NCI-H2107 (cell line): Measurements from ENCODE around the gene VDAC2.

Experiments used
- DNase-seq: peaks from one replicate; lab custom pipeline; 2025; lab: John Stamatoyannopoulos, UW

VDAC2 gene

GRCh38 chr10:75253281-75254220 is 43.0 kb downstream of the VDAC2 start:
- DNase-seq, result no peak

- DNase-seq, result no peak
Measured at GRCh38 chr10:75254739-75255138, 44.1 kb downstream of the VDAC2 start.

DNA sequence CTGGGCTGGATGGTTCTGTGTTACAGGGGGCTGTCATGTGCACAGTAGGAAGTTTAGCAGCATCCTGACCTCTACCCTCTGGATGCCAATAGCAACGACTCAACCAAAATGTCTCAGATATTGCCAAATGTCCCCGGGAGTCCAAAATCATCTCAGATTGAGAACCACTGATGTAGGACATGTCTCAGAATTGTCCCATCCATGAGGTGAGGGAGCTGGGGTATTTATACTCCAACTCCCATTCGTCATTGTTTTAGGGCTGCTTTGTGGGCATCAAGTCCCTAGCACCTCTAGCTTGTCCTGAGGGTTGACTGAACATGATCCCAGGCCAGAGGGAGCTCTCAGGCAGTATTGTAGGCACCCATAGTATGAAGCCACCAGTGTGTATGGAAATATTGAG is 50.4 kb downstream of the VDAC2 start:
- no peak for DNase-seq

DNA sequence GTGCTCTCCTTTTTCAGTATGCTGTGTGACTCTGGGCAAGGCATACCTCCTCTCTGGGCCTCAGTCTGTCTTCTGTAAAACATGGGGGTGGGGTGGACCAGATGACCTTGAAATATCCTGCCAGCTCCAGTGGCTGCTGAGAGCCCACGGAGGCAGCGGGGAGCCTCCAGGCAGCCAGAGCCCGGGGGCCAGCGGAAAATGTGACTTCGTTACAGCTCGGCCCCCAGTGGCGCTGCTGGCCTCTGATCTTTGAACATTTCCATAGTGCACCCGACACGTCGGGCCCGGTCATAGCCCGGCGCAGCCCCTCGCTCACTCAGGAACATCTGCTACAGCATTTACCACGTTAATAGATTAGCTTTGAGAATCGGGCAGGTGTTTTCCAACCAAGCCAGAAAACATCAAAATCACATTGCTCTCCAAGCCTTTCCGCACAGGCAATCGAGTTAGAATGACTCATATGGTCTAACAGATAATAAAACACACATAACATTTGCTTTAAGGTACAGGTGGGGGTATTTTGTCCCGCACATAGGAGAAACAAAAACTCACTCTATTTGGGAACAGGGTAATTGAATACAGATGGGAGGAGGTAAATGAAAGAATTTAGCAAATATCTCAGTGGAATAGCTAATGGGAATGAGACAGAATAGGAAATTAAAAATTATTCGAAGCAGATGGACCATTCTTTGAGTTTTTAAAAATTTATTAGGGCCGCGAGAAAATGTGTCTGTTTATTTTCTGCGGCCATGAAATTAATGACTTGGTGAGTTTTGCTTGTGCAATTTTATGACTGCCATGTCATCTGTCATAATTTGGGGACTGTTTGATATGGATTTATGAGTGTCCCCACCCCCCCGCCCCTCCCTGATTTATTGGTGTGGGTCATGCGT is 51.5 kb downstream of the VDAC2 start:
- no peak for DNase-seq

- DNase-seq, result no peak
Measured at GRCh38 chr10:75263806-75264205, 53.2 kb downstream of the VDAC2 start.

GRCh38 chr10:75265856-75266255 is 55.3 kb downstream of the VDAC2 start:
- no peak for DNase-seq

- no peak for DNase-seq
Measured at GRCh38 chr10:75266945-75267344, 56.3 kb downstream of the VDAC2 start.

DNA sequence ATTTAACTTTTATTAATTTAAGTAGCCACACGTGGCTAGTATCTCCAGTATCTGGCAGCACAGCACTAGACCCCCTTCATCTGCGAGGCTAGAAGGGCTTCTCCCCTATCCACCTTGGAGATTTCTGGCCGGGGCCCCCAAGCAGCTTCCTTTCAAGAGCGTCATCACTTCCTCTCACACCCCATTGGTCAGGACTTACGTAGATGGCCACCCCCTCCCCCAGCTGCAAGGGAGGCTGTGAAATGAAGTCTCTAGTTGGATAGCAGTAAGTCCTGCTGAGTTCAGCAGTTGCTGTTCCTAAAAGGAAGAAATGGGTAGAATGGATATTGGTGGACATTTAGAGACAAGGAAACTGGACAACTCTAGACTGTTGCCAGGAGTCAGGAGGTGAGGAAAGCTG is 59.0 kb downstream of the VDAC2 start:
- no peak for DNase-seq

GRCh38 chr10:75272094-75272493 is 61.5 kb downstream of the VDAC2 start:
- DNase-seq, result no peak

DNA sequence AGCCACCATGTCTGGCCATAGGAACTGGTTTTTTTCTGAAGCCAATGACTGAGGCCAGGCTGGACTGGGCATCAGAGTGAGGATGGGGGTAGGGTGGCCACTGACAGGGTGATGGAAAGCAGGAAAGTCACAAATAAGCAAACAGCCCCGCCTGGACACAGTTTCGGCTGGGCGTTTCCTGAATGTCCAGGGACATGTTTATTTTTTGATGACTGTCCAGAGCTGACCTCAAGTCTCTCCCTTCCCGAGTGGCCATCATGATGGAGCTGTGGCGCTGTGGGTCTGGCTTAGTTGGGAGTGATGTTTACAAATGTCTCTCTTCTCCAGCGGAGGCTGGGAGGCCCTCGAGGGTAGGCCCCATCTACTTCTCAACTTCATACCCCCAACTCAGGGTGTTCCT is 62.3 kb downstream of the VDAC2 start:
- no peak for DNase-seq

DNA sequence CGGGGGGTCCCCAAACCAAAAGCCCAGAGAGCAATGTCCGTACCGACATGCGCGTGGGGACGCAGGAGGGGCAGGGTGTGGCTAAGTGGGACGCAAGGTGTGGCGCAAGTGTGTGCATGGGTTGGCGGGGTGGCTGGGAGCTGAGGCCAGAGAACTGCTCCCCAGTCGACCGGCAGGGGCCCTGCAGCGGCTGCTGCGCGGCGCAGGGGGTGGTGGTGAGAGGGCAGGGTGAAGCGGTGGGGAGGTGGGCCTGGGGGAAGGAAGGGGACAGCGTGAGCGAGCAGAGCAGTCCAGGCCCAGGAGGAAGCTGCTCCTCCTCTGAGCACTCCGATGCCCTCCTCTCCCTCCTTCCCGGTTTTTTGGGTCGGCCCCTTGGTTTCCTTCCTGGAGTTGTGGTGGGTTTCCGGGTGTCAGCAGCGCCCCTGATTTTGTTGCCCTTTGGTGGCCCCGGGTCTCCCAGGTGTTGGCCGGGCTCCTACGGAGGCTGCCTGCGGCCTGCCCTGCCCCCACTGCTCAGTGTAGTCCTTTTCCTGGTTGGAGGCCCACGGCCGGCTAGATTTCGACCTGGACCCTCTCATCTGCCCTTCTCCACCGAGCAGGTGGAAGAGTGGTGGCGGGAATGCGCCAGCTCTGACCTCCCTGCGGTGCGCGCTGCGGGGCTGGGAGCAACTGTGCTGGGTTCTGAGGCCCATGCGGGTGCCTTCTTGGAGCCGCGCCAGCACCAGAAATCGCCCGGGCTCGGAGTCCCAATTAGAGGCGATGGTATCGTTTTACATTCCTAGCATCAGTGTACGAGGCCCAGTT is 65.7 kb downstream of the VDAC2 start:
- no peak for DNase-seq

GRCh38 chr10:75280236-75280635 is 69.6 kb downstream of the VDAC2 start:
- DNase-seq, result no peak
